IPS-NIHi11 (cell line): ENCODE results near the gene CALHM6.

Experiments used
- DNase-seq: peaks from one replicate; pipeline ENCODE4 v3.0.0; 2012; ENCODE audit warnings: mixed read lengths, low spot score

Gene CALHM6

GRCh38 chr6:116461331-116461931, at the start of gene CALHM6:
Gene CALHM6, plus strand, starts transcription at chr6:116461375. Its CDS starts 555 bp downstream, at chr6:116461930.
- no peak for DNase-seq

- no peak for DNase-seq
Observed at GRCh38 chr6:116412270-116412669, 48.9 kb upstream of the CALHM6 start.

- DNase-seq: no peak
Observed at GRCh38 chr6:116413357-116413756, 47.8 kb upstream of the CALHM6 start.

GRCh38 chr6:116417661-116418060, 43.5 kb upstream of the CALHM6 start:
- DNase-seq: no peak

- DNase-seq: no peak
Observed at GRCh38 chr6:116419069-116419786, 41.9 kb upstream of the CALHM6 start.

GRCh38 chr6:116420341-116420740, 40.8 kb upstream of the CALHM6 start:
- DNase-seq: no peak

- DNase-seq: no peak
Observed at GRCh38 chr6:116422238-116422637, 38.9 kb upstream of the CALHM6 start.

GRCh38 chr6:116424001-116424400, 37.2 kb upstream of the CALHM6 start:
- DNase-seq: no peak

- no peak for DNase-seq
Observed at GRCh38 chr6:116426551-116426950, 34.6 kb upstream of the CALHM6 start.

GRCh38 chr6:116429111-116429510, 32.1 kb upstream of the CALHM6 start:
- no peak for DNase-seq

GRCh38 chr6:116430860-116431259, 30.3 kb upstream of the CALHM6 start:
- no peak for DNase-seq

GRCh38 chr6:116431964-116432595, 29.1 kb upstream of the CALHM6 start:
- peak; percentile 24 for DNase-seq

GRCh38 chr6:116433206-116433712, 27.9 kb upstream of the CALHM6 start:
- DNase-seq: no peak

- no peak for DNase-seq
Observed at GRCh38 chr6:116434056-116434725, 27.0 kb upstream of the CALHM6 start.

GRCh38 chr6:116436586-116436985, 24.6 kb upstream of the CALHM6 start:
- no peak for DNase-seq

GRCh38 chr6:116437656-116438055, 23.5 kb upstream of the CALHM6 start:
- no peak for DNase-seq

GRCh38 chr6:116438590-116439448, 22.4 kb upstream of the CALHM6 start:
- DNase-seq: no peak

GRCh38 chr6:116439522-116440051, 21.6 kb upstream of the CALHM6 start:
- DNase-seq: no peak

- DNase-seq: no peak
Observed at GRCh38 chr6:116443105-116443504, 18.1 kb upstream of the CALHM6 start.

GRCh38 chr6:116444092-116444491, 17.1 kb upstream of the CALHM6 start:
- DNase-seq: peak; percentile 27

- no peak for DNase-seq
Observed at GRCh38 chr6:116444575-116444974, 16.6 kb upstream of the CALHM6 start.
